Vagina (tissue), 2 donors: ENCODE results near the gene GUCY1B1. TPM values are rescaled to one million over a fixed set of nuclear protein-coding genes. Genes with fewer than 3 reads are reported as not detected.
A peak's percentile ranks its signal among the peaks of the same experiment; 100 is the strongest.

Experiments used
- DNase-seq, 2 donors: peaks; one replicate each; pipeline ENCODE4 v3.0.0-alpha.2; 2017; ENCODE audit errors: extremely low spot score in 2 of 2
- H3K27ac ChIP-seq: fragments of 200-600 bp; sonication (generic); one replicate; pipeline ENCODE4 v1.5.1; 2019
- H3K27me3 ChIP-seq: fragments of 200-600 bp; sonication (generic); one replicate; pipeline ENCODE4 v1.5.1; 2019
- H3K36me3 ChIP-seq, 2 donors: fragments of 200-600 bp; sonication (generic); one replicate each; pipeline ENCODE4 v1.5.1; 2017 to 2019
- H3K4me1 ChIP-seq: fragments of 200-600 bp; sonication (generic); one replicate; pipeline ENCODE4 v1.5.1; 2019
- H3K4me3 ChIP-seq, 2 donors: fragments of 200-600 bp; sonication (generic); 1 replicate in 1 of 2; 2 replicates in 1 of 2; pipeline ENCODE4 v1.5.1; 2016 to 2019
- H3K9me3 ChIP-seq: fragments of 200-600 bp; sonication (generic); one replicate; pipeline ENCODE4 v1.5.1; 2019
- CTCF ChIP-seq, 3 experiments: fragments of 450-650 bp in 2 of 3; fragments of 200-600 bp in 1 of 3; sonication (generic) in 1 of 3; IDR thresholded peaks; one replicate each; pipeline ENCODE4 v1.5.1; 2017 to 2019; ENCODE audit warnings: antibody characterized with exemption in 3 of 3, mild to moderate bottlenecking in 2 of 3, moderate library complexity in 2 of 3
- POLR2A ChIP-seq, 2 donors: fragments of 450-650 bp; IDR thresholded peaks; one replicate each; pipeline ENCODE4 v1.6.1; 2017; ENCODE audit warnings: antibody characterized with exemption in 2 of 2, mild to moderate bottlenecking in 2 of 2, moderate library complexity in 2 of 2
- POLR2AphosphoS5 ChIP-seq, 2 donors: sonication (generic); formaldehyde crosslinking; IDR thresholded peaks; one replicate each; pipeline ENCODE4 v1.9.0; 2017; ENCODE audit warnings: antibody characterized with exemption in 2 of 2, mild to moderate bottlenecking in 2 of 2, low read depth in 1 of 2; ENCODE audit not compliant: insufficient read depth in 1 of 2
- intact Hi-C: fragments of 100-400 bp; cut with DNase I; formaldehyde crosslinking; loops from one replicate; pipeline ENCODE4 v1.15.1; 2023
- total RNA-seq: library from RNA; depleted of rRNA; stranded (reverse); fragments of >200 nt; gene quantifications from one replicate; pipeline ENCODE4 v1.2.3, GENCODE V29; 2016

GUCY1B1 gene
- total RNA-seq, 1 donor from 2014 or later, result 22.8 TPM

GRCh38 chr4:155748039-155748438, 10.8 kb upstream of the GUCY1B1 start:
- Histone ChIP-seq H3K9me3 (no peaks in the 10 kb centered on the region), H3K27ac (no peak overlapping the region), H3K4me1 (no peaks in the 10 kb centered on the region), H3K36me3 (no peaks in the 10 kb centered on the region), H3K4me3 (no peak overlapping the region), H3K27me3 (no peaks in the 10 kb centered on the region)
- DNase-seq, result no peak
- intact Hi-C loops, result no loop called here
- TF ChIP-seq POLR2AphosphoS5 (IDR thresholded peaks at IDR 0.05; ENCODE audit: insufficient read depth in 1 of 2, low read depth in 1 of 2) (no peak), CTCF (IDR thresholded peaks at IDR 0.05) (no peak), POLR2A (IDR thresholded peaks at IDR 0.05) (no peak)

GRCh38 chr4:155749041-155749440, 9.8 kb upstream of the GUCY1B1 start:
- H3K27me3 ChIP-seq, result no peaks in the 10 kb centered on the region

GRCh38 chr4:155751569-155751968, 7.3 kb upstream of the GUCY1B1 start:
- no peak overlapping the region for H3K27ac ChIP-seq
- TF ChIP-seq POLR2AphosphoS5 (IDR thresholded peaks at IDR 0.05; ENCODE audit: insufficient read depth in 1 of 2, low read depth in 1 of 2) (no peak), CTCF (IDR thresholded peaks at IDR 0.05) (no peak), POLR2A (IDR thresholded peaks at IDR 0.05) (no peak)
- H3K4me1 ChIP-seq, result no peaks in the 10 kb centered on the region
- no peaks in the 10 kb centered on the region for H3K9me3 ChIP-seq
- H3K27me3 ChIP-seq, result no peaks in the 10 kb centered on the region
- H3K4me3 ChIP-seq, result no peak overlapping the region
- no peaks in the 10 kb centered on the region for H3K36me3 ChIP-seq
- intact Hi-C loops, result no loop called here
- no peak for DNase-seq

More at GRCh38 chr4:155749041-155749440, 9.8 kb upstream of the GUCY1B1 start:
- intact Hi-C loops, result no loop called here
- Histone ChIP-seq H3K4me3 (no peak overlapping the region), H3K9me3 (no peaks in the 10 kb centered on the region), H3K36me3 (no peaks in the 10 kb centered on the region), H3K4me1 (no peaks in the 10 kb centered on the region), H3K27ac (no peak overlapping the region)
- TF ChIP-seq POLR2A (IDR thresholded peaks at IDR 0.05) (no peak), POLR2AphosphoS5 (IDR thresholded peaks at IDR 0.05; ENCODE audit: insufficient read depth in 1 of 2, low read depth in 1 of 2) (no peak), CTCF (IDR thresholded peaks at IDR 0.05) (no peak)
- DNase-seq, result no peak

- H3K27me3 ChIP-seq, result no peaks in the 10 kb centered on the region
- peaks cover 14% of the 10 kb centered on the region for H3K4me1 ChIP-seq
- DNase-seq, result no peak
- H3K36me3 ChIP-seq, result no peaks in the 10 kb centered on the region
- no peak overlapping the region for H3K4me3 ChIP-seq
- TF ChIP-seq POLR2AphosphoS5 (IDR thresholded peaks at IDR 0.05; ENCODE audit: insufficient read depth in 1 of 2, low read depth in 1 of 2) (no peak), CTCF (IDR thresholded peaks at IDR 0.05) (no peak), POLR2A (IDR thresholded peaks at IDR 0.05) (no peak)
- intact Hi-C loops, result no loop called here
- no peak overlapping the region for H3K27ac ChIP-seq
- no peaks in the 10 kb centered on the region for H3K9me3 ChIP-seq
Measured at GRCh38 chr4:155757745-155758265, 1.0 kb upstream of the GUCY1B1 start.

- no peak for TF ChIP-seq POLR2A (IDR thresholded peaks at IDR 0.05)
- no peak for TF ChIP-seq CTCF (IDR thresholded peaks at IDR 0.05)
- TF ChIP-seq POLR2AphosphoS5 (IDR thresholded peaks at IDR 0.05; ENCODE audit: insufficient read depth in 1 of 2, low read depth in 1 of 2), result no peak
- Histone ChIP-seq H3K4me3 (peak overlapping the region; percentile 83 to 96), H3K4me1 (peaks cover 14% of the 10 kb centered on the region), H3K27me3 (no peaks in the 10 kb centered on the region), H3K36me3 (no peaks in the 10 kb centered on the region), H3K27ac (peak overlapping the region; percentile 94), H3K9me3 (no peaks in the 10 kb centered on the region)
- intact Hi-C loops, result no loop called here
- no peak for DNase-seq
Measured at GRCh38 chr4:155759372-155760252, 791 bp downstream of the GUCY1B1 start.
